GM12878 (cell line): Measurements from ENCODE around the gene TNRC6B. TPM values are rescaled to one million over a fixed set of nuclear protein-coding genes. Genes with fewer than 3 reads are reported as not detected.

ENCODE experiments used
- BACH1 ChIP-seq: fragments of 450-650 bp; IDR thresholded peaks from 2 replicates; pipeline ENCODE4 v1.6.1; 2017; ENCODE audit warnings: mild to moderate bottlenecking, borderline replicate concordance
- CBFB ChIP-seq: IDR thresholded peaks from 2 replicates; pipeline ENCODE4 v1.6.1; 2016; ENCODE audit warnings: antibody characterized with exemption, low read depth
- EP300 ChIP-seq, 2 experiments: fragments of 150-350 bp in 1 of 2; IDR thresholded peaks; 2 replicates each; pipeline ENCODE4 v1.6.1; 2011 to 2012; ENCODE audit warnings: low read depth in 2 of 2, low read length in 2 of 2, borderline replicate concordance in 1 of 2, improper control_type of control experiment in 1 of 2, inconsistent platforms in 1 of 2; ENCODE audit not compliant: control insufficient read depth in 1 of 2
- FOXK2 ChIP-seq: fragments of 450-650 bp; IDR thresholded peaks from 2 replicates; pipeline ENCODE4 v1.6.1; 2017; ENCODE audit warnings: mild to moderate bottlenecking, moderate library complexity
- HDGF ChIP-seq: fragments of 450-650 bp; IDR thresholded peaks from 2 replicates; pipeline ENCODE4 v1.6.1; 2016; ENCODE audit warnings: antibody characterized with exemption
- MYC ChIP-seq: IDR thresholded peaks from 2 replicates; pipeline ENCODE4 v1.6.1; 2011; ENCODE audit warnings: mild to moderate bottlenecking, low read length, moderate library complexity, inconsistent platforms; ENCODE audit not compliant: insufficient read depth, insufficient replicate concordance, insufficient read length, severe bottlenecking
- NFIC ChIP-seq: IDR thresholded peaks from 2 replicates; pipeline ENCODE4 v1.6.1; 2012; ENCODE audit warnings: low read depth, mild to moderate bottlenecking, inconsistent platforms, low read length, moderate library complexity
- NR2C2 ChIP-seq: IDR thresholded peaks from 2 replicates; pipeline ENCODE4 v1.6.1; 2011; ENCODE audit warnings: borderline replicate concordance, low read depth; ENCODE audit not compliant: control insufficient read depth, insufficient read length
- REST ChIP-seq: IDR thresholded peaks from 2 replicates; pipeline ENCODE4 v1.6.1; 2012; ENCODE audit warnings: mild to moderate bottlenecking, low read depth, low read length
- ZBTB40 ChIP-seq: fragments of 450-650 bp; IDR thresholded peaks from 2 replicates; pipeline ENCODE4 v1.6.1; 2016; ENCODE audit warnings: mild to moderate bottlenecking, moderate library complexity, borderline replicate concordance
- ZNF207 ChIP-seq: fragments of 450-650 bp; IDR thresholded peaks from 2 replicates; pipeline ENCODE4 v1.6.1; 2014; ENCODE audit warnings: antibody characterized with exemption, mild to moderate bottlenecking, borderline replicate concordance
- ZNF24 ChIP-seq: fragments of 450-650 bp; IDR thresholded peaks from 2 replicates; pipeline ENCODE4 v1.6.1; 2017; ENCODE audit warnings: antibody characterized with exemption, mild to moderate bottlenecking
- ZNF384 ChIP-seq: IDR thresholded peaks from 2 replicates; pipeline ENCODE4 v1.6.1; 2012; ENCODE audit warnings: low read depth, mild to moderate bottlenecking, low read length, improper control_type of control experiment, borderline replicate concordance
- polyA plus RNA-seq, 11 experiments: library from polyadenylated mRNA; depleted of rRNA in 4 of 11; unstranded in 6 of 11; stranded (reverse) in 5 of 11; fragments of >200 nt; fragmentation: Nextera tagmentation in 4 of 11; fragmentation: Illumina TruSeq in 1 of 11; extraction: Ambion mirVana in 4 of 11; extraction: Trizol in 1 of 11; gene quantifications; 1 replicate in 1 of 11; 2 replicates in 10 of 11; pipeline versions ENCODE4 v1.2.1 to v1.2.3, GENCODE V29; 2011 to 2016; ENCODE audit warnings: inconsistent platforms in 2 of 11, missing spikeins in 2 of 11, low read depth in 1 of 11
- total RNA-seq, 4 experiments: library from RNA; depleted of rRNA in 3 of 4; stranded (reverse); fragments of >200 nt in 3 of 4; fragmentation: Illumina TruSeq in 1 of 4; extraction: Trizol in 1 of 4; gene quantifications; 2 replicates each; pipeline versions ENCODE4 v1.2.1 to v1.2.3, GENCODE V29; 2013 to 2021
- TF ChIP-seq, protein P1 (sequence below): fragments of 450-650 bp; formaldehyde crosslinking; IDR thresholded peaks from 2 replicates; pipeline ENCODE4 v1.5.0; 2022; ENCODE audit warnings: mild to moderate bottlenecking, missing genetic modification characterization
- TF ChIP-seq, protein P2 (sequence below): IDR thresholded peaks from 2 replicates; pipeline ENCODE4 v1.6.1; 2012; ENCODE audit warnings: low read depth, low read length, improper control_type of control experiment

The TNRC6B gene
- total and polyA plus RNA-seq, 10 of the 15 experiments (the other 5 are each of a cell fraction or from before 2014, with no cell fraction given) = 3.6 to 32.8 (median 16.4) TPM

DNA sequence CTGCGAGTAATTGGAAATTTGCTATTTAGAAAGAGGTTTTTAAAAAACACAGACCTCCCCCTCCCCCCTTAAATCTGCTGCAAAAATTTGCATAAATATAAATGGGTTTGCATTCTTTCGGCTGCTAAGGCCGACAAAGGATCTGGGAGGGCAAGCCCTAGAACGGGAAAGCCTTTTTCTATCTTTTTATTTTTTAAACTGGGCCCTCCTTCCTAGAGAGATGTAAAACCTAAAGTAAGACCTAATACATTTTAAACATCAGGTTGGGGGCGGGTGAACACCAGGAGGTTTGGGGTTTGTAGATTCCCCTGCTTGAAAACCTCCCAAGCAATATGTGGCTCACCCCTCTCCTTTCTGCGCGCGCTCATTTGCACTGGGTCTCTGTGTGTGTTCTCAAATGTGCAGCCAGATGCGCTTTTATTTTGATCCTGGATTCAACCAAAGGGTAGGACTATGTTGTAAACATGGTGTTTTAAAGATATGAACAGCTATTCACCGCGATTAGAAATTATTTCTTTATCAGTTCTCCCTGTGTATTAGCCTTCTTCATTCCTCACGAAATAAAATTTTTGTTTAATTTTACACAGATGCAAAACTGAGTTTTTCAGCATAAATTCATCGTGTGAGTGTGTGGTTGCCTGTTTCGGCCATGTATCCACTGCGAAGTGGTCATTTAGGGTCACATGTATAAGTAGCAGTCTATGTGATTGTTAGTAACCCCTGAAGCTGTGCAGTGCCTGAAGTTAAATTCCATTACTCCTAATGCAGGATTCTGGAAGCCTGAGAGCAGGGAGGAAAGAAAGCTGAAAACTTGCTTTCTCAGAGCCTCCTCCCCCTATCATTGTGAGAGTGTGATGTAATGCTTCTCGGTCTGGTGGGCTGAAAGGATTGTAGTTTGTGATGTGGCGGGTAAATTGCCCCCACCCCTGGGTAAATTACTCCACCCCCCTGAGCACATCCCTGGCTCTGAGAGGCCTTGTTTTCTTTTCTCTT is 988 bp downstream of the TNRC6B start (continued):
- TF ChIP-seq, protein P1, sequence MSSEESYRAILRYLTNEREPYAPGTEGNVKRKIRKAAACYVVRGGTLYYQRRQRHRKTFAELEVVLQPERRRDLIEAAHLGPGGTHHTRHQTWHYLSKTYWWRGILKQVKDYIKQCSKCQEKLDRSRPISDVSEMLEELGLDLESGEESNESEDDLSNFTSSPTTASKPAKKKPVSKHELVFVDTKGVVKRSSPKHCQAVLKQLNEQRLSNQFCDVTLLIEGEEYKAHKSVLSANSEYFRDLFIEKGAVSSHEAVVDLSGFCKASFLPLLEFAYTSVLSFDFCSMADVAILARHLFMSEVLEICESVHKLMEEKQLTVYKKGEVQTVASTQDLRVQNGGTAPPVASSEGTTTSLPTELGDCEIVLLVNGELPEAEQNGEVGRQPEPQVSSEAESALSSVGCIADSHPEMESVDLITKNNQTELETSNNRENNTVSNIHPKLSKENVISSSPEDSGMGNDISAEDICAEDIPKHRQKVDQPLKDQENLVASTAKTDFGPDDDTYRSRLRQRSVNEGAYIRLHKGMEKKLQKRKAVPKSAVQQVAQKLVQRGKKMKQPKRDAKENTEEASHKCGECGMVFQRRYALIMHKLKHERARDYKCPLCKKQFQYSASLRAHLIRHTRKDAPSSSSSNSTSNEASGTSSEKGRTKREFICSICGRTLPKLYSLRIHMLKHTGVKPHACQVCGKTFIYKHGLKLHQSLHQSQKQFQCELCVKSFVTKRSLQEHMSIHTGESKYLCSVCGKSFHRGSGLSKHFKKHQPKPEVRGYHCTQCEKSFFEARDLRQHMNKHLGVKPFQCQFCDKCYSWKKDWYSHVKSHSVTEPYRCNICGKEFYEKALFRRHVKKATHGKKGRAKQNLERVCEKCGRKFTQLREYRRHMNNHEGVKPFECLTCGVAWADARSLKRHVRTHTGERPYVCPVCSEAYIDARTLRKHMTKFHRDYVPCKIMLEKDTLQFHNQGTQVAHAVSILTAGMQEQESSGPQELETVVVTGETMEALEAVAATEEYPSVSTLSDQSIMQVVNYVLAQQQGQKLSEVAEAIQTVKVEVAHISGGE (CRISPR knock-in tag) = no peak
- TF ChIP-seq REST (no peak), ZNF24 (no peak), BACH1 (no peak), ZNF384 (no peak), CBFB (no peak), MYC (no peak), ZBTB40 (no peak), NR2C2 (no peak), ZNF207 (no peak), EP300 (IDR thresholded peaks at IDR 0.05; ENCODE audit: borderline replicate concordance in 1 of 2, control insufficient read depth in 1 of 2, low read depth in 2 of 2, low read length in 2 of 2) (no peak), FOXK2 (no peak), HDGF (no peak), NFIC (no peak; the same call in 1 of the 2 replicates)
- TF ChIP-seq, protein P2, sequence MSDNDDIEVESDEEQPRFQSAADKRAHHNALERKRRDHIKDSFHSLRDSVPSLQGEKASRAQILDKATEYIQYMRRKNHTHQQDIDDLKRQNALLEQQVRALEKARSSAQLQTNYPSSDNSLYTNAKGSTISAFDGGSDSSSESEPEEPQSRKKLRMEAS = no peak
